Activated gamma-delta T cell (primary cell): ENCODE data around the gene SLC25A15.
"Not testable (repeated sequence)": the region's sequence is repeated elsewhere in the genome, so short reads cannot be mapped to it uniquely, and the experiment has no call there.

Source experiments
- DNase-seq: peaks from one replicate; lab custom pipeline; 2025; lab: John Stamatoyannopoulos, UW

Gene SLC25A15

DNA sequence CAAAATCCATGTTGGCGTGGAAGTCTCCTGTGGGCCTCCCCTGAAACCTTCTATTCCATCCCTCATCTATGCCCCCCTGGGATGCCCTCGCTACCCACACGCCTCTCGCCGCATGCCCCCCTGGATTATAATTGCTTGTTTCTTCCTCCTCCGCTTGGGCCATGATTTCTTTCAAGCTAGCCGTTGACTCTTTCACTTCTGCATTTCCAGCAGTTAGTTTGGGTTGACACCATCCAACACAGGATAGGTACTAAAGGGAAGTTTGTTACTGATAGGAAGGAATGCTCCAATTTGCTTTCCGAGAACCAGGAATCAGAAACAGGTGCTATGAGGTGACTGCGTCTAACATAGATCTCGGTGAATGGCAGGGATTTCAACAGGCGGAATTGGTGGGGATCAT is 7.7 kb upstream of the SLC25A15 start:
- DNase-seq: no peak

DNA sequence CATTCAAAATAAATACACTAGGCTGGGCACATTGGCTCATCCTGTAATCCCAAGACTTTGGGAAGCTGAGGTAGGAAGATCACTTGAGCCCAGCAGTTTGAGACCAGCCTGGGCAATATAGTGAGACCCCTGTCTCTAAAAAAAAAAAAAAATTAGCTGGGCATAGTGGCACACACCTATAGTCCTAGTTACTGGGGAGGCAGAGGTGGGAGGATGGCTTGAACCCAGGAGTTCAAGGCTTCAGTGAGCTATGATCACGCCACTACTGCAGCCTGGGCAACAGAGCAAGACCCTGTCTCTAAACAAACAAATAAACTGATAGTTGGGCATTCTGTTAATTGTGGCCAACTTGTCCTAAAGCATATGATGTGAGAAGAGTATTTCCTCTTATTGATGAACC is 6.4 kb upstream of the SLC25A15 start:
- not testable (repeated sequence) for DNase-seq

GRCh38 chr13:40784540-40784939 is 4.9 kb upstream of the SLC25A15 start:
- no peak for DNase-seq

GRCh38 chr13:40786568-40786996 is 2.8 kb upstream of the SLC25A15 start:
- no peak for DNase-seq

DNA sequence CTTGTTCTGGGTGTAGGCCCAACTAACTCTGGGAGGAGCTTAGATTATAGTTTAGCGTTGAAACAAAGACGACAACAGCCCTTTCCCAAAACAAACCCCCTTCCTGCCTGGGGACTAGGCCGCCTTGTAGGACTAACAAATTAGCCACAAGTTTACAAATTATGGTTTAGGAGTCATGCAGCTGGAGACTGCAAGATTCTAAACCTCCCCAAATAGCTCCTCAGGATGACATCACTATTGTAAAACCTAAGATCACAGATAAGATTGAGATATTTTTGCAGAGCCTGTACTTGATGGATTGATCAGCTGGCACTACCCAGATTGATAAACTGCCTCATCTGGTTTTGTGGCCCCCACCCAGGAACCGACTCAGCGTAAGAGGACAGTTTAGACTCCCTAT is 2.3 kb upstream of the SLC25A15 start:
- no peak for DNase-seq

- DNase-seq: not testable (repeated sequence)
Measured at GRCh38 chr13:40788540-40789274, 704 bp upstream of the SLC25A15 start.

- DNase-seq: no peak
Measured at GRCh38 chr13:40790154-40790616, 774 bp downstream of the SLC25A15 start.

DNA sequence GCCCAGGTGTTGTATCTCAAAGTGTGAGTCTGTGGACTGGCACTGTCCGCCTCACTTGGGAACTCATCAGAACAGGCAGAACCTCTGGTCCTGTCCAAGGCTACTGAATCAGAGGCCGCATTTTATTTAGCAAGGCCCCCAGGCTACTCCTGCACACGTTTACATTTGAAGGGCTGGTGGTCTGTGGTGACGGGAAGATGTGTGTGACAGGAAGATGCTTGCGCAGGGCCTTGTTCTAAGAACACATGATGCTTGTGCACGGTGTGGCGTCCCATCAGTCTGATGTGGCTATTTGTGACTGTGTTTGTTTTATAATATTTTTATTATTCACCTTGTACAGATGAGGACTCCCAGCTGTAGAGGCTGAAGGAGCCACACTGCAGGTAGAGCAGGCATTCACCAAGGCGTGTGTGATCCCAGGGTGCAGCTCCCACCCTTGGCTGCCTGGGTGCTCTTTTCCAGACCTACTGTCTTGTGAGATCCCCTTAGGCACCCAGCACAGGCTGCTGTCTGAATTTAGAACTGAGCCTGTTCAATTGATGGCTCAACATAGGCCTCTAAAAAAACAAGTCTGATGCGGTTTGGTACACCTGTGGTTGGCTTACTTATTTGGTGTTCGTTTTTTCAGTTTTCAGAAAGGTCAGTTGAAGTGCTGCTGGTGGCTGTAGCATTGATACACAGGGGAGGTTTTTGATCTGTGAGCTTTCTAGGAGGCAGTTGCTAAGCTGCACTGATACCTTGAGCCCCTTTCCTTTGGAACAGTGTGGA is 3.1 kb downstream of the SLC25A15 start:
- DNase-seq: no peak

DNA sequence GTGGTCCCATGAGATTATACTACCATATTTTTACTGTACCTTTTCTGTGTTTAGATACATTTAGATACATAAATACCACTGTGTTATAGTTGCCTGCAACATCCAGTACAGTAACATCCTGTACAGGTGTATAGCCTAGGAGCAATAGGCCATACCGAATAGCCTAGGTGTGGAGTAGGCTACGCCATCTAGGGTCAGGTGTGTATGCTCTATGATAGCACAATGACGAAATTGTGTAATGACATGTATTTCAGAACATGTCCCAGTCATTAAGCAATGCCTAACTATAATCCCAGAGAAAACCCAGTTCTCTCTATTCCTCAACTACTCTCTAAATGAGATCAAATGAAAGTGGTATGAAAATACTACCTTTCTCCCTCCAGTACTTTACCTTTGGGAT is 3.9 kb downstream of the SLC25A15 start:
- no peak for DNase-seq

DNA sequence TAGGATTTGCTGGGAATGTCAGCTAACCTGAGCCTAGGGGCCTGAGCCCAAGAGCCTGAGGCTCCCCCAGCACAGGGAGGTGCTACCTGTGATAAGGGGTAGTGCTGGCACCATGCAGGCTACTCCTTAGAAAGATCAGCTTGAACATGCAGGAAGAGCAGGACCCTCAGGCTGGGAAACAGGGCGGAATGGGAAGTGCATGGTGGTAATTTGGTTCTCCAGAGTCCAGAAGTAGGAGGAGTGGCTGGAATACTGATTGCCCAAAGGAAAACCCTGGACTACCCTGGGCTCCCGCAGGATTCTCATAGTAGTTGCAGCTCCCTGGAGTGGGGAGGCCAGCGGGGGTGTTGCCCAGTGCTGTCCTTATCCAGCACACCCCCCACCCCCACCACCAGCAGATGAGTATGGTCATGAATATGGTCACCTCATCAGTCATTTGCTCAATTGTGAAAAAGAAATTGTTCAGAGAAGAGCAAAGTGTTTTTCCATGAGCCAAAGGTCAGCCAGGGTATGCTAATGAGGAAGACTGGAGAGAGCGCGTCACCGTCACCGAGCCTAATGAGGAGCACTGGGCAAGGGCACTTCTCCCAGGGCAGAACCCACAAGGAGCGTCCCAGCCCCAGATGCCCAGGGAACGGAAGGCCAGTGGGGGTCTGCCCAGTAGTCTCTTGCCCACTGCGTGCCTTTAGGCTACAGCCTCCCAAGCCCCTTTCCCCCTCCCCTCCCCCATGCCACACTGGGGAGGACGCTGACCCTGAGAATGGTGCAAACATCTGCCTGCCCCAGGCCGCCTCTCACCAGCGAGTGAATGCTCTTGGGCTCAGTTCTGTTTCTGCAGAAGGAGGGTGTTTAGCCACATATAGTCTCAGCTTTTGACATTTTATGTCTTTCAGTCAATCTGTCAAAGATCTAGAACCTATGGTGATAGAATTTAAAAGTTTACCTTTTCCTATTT is 5.3 kb downstream of the SLC25A15 start:
- no peak for DNase-seq

DNA sequence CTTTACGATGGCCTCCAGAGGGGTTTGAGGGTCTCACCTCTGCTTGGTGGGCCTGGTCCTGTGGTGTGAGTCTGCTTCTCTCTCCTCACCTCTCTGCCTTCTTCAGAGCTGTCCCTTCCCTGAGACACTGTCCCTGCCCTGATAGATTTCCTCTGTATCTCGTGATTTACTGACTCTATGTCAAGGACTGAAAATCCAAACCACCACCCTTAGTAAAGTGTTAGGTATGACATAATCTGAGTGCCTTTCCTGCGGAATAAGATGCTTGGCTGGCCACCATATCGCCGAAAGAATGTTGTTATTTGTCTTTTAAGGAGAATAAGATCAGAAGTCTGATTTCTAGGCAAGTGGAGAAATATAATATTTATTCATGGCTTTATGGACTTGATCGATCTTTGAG is 7.2 kb downstream of the SLC25A15 start:
- no peak for DNase-seq

DNA sequence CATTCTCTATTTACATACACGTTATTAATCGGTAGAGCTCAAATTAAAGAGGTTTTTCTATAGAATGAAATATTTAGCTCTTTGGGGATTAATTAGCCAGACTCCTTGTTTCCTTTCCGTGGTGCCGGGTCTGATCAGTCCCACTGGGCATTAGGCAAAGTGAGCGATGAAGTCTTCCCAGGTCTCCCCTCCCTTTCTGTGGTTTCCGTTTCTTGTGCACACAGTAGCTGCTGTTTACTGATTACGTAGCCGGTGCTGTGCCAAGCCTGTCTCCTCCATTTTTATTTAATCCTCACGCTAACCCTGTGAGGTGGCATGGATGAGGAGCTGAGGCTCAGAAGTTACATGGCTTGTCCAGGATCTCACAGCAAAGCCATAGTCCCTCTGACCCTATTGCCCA is 9.0 kb downstream of the SLC25A15 start:
- DNase-seq: no peak

GRCh38 chr13:40799508-40799907 is 10.1 kb downstream of the SLC25A15 start:
- DNase-seq: no peak

DNA sequence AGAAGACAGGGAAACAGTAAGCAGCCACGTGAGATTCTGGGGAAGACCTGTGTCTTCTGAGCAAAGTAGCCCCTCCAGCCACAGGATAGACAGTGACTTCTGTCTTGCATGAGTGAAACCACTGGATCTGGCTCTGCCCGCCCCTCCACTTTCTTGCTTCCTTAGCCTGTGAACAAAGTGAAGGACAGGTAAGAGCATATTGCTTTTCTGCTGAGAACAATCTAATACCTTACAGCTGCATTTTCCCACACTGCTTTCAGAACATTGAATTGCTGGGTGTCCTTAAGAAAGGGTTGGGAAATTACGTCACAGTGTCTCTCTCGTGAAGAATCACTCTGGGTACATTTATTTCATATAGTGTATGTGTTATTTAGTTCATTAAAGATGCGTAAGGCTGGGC is 11.1 kb downstream of the SLC25A15 start:
- DNase-seq: no peak

- no peak for DNase-seq
Measured at GRCh38 chr13:40801255-40802217, 12.1 kb downstream of the SLC25A15 start.

DNA sequence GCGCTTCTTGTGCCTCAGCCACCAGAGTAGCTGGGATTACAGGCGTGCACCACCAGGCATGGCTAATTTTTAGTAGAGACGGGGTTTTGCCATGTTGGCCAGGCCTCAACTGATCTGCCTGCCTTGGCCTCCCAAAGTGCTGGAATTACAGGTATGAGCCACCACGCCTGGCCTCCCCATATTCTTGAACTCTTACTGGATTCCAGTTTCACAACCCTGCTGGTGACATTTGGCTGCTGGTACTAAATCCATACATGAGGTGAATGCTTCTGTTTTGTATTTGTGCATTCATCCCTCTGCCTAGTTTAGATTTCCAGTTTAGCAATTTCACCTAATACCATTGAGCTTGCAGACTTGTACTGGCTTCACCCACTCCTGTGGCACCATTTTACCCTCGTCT is 13.9 kb downstream of the SLC25A15 start:
- no peak for DNase-seq

GRCh38 chr13:40806241-40806640 is 16.8 kb downstream of the SLC25A15 start:
- no peak for DNase-seq

DNA sequence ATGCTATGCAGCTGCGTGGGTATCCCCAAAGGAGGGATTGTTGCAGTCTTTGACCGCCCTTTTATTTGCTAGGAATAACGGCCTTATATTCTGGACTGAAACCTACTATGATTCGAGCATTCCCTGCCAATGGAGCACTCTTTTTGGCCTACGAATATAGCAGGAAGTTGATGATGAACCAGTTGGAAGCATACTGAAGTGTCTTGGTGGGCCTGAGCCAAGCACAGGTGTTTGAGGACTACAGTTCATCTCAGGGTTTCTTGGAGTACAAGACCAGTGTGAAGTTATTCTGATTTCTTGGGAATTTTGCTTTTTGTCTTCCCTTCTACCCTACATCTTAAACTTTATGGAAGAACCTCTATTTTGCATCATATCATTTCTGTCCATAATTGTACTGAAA is 20.1 kb downstream of the SLC25A15 start:
- no peak for DNase-seq

- no peak for DNase-seq
Measured at GRCh38 chr13:40812102-40812501, 22.7 kb downstream of the SLC25A15 start.

DNA sequence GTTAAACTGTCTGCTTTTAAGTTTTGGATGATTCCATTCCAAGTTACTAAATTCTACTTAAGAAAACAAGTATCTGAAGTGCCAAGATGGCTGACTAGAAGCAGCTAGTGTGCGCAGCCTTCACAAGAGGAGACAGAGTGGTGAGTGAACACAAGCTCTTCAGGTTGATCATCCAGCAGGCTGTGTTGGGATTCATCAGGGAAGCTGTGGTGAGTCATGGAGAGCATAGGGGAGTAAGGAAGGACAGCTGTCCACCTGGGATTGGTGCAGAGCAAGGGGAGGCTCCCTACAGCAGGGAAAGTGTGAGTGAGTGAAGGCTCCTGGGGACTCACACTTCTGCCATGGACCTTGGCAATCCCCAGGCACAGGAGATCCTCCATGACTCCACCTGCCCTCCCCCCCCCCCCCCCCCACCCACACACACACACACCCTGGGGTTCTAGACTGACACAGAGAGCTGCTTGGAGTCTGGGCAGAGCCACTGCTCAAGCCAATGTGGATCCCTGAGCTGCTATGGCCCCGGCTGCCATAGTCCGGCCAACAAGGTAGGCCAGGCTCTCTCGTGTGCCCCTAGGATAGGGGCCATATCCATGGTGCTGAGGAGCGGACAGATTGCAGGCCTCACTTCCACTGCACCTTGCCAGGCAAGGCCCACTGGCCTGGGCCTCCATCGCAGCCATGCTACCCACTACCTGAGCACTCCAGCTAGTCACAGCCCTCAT is 23.5 kb downstream of the SLC25A15 start:
- DNase-seq: no peak
